ENCODE measurements around the gene CAB39. TPM values are rescaled to one million over a fixed set of nuclear protein-coding genes. Genes with fewer than 3 reads are reported as not detected.

CAB39 gene
- total and polyA plus RNA-seq, 2 of the 8 experiments (the other 6 are each of a cell fraction or from before 2014, with no cell fraction given): 16.4 to 50.5 TPM

DNA sequence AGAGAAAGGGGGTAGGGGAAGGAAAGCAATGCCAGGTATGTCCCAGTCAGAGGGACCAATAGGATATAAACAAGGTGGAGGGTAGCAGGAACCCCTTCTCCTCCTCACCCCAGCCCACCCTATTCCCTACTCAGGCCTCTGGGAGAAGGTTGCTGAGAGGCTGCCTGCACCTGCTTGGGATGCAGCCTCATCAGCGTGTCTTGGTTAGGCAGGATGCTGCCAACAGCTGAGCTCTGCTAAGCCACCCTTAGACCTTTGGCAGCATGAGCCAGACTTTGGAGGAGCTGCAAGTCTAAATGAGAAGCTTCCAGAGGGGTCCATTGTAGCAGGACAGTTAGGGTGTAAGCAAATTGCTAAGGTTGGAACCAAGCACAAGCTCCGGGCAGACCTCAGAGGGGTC lies 38.2 kb upstream of the CAB39 start:
- no peak overlapping the region for H3K4me2 ChIP-seq (ENCODE audit: insufficient read depth in 1 of 2, low read depth in 2 of 2, low read length in 2 of 2)
- no peak overlapping the region for H2BK12ac ChIP-seq (ENCODE audit: low read depth, low read length)
- no peak overlapping the region for H4K8ac ChIP-seq (ENCODE audit: extremely low read depth, insufficient read depth, low read length)
- H3K36me3 ChIP-seq (ENCODE audit: control insufficient read depth in 2 of 4, insufficient read depth in 4 of 4, low read length in 3 of 4): no peaks in the 10 kb centered on the region
- no peak overlapping the region for H2BK15ac ChIP-seq (ENCODE audit: low read length)
- no peak overlapping the region for H2AK5ac ChIP-seq (ENCODE audit: low read depth, low read length)
- H2AFZ ChIP-seq (ENCODE audit: low read length): no peak overlapping the region
- no peak overlapping the region for H3K14ac ChIP-seq (ENCODE audit: insufficient read length)
- WGBS, 2 experiments (ENCODE audit: extremely low coverage in 1 of 2, insufficient coverage in 1 of 2, insufficient read length in 1 of 2, insufficient replicate concordance in 2 of 2, low coverage in 1 of 2, low lambda C conversion rate in 2 of 2, missing lambda C conversion rate in 1 of 2): 96% methylated on average over 2 of the region's 2 CpGs; no CpG with 5 or more reads in 1 of the 2 experiments
- no peaks in the 10 kb centered on the region for H3K79me1 ChIP-seq (ENCODE audit: low read depth, low read length)
- H4K5ac ChIP-seq (ENCODE audit: insufficient read length, low read depth, low read length): no peak overlapping the region
- H3K4me3 ChIP-seq (ENCODE audit: extremely low read depth in 1 of 4, insufficient read depth in 2 of 4, low read depth in 3 of 4, low read length in 4 of 4): no peak overlapping the region
- H3K9me3 ChIP-seq (ENCODE audit: insufficient read depth in 2 of 2, low read depth in 1 of 2, low read length in 1 of 2): peaks cover 0 to 5% of the 10 kb centered on the region in 2 experiments; a peak in 1 of 4 replicates
- no peaks in the 10 kb centered on the region for H3K4me1 ChIP-seq (replicated peaks in 1 of 4; ENCODE audit: control insufficient read depth in 3 of 4, insufficient read depth in 4 of 4, low read length in 3 of 4)
- no peak overlapping the region for H3K56ac ChIP-seq (replicated peaks; ENCODE audit: insufficient read length, low read depth, low read length)
- no peak overlapping the region for H2BK20ac ChIP-seq (ENCODE audit: low read length)
- CTCF ChIA-PET (ENCODE audit: partially characterized antibody): interaction anchor here (1.5 kb wide), 1 partner anchor 46 kb away, joined by 3 read pairs; no protein-coding TSS in a partner anchor
- no peak overlapping the region for H2BK5ac ChIP-seq (ENCODE audit: low read depth, low read length)
- H3K9ac ChIP-seq (replicated peaks in 1 of 4; ENCODE audit: extremely low read depth in 1 of 4, low read depth in 3 of 4, low read length in 3 of 4): no peak overlapping the region
- TF ChIP-seq RXRA (IDR thresholded peaks at IDR 0.05; ENCODE audit: insufficient read depth, low read depth, low read length): no peak
- no peak for TF ChIP-seq CREB1 (IDR thresholded peaks at IDR 0.05)
- no peak for TF ChIP-seq GABPA (IDR thresholded peaks at IDR 0.05; ENCODE audit: borderline replicate concordance, insufficient read depth, low read length)
- TF ChIP-seq SAP30 (IDR thresholded peaks at IDR 0.05; ENCODE audit: insufficient read depth, insufficient replicate concordance, low read length): no peak
- no peak overlapping the region; the same call in 1 of the 2 replicates for H3K27ac ChIP-seq (ENCODE audit: low read depth, low read length)
- no peak for DNase-seq (ENCODE audit: low read depth in 1 of 2, low spot score in 2 of 2)
- H3K27me3 ChIP-seq (replicated peaks in 1 of 4; ENCODE audit: control insufficient read depth in 3 of 4, extremely low read depth in 1 of 4, insufficient read depth in 3 of 4, low read length in 3 of 4): no peaks in the 10 kb centered on the region
- H4K91ac ChIP-seq (replicated peaks; ENCODE audit: insufficient read length, low read length): no peak overlapping the region
- FAIRE-seq: no peak
- H4K20me1 ChIP-seq (replicated peaks in 1 of 2; ENCODE audit: control insufficient read depth in 1 of 2, insufficient read depth in 2 of 2, low read length in 2 of 2): no peaks in the 10 kb centered on the region
- no peaks in the 10 kb centered on the region for H3K79me2 ChIP-seq (ENCODE audit: control insufficient read depth in 1 of 2, insufficient read depth in 2 of 2, low read length in 2 of 2)
- H2BK120ac ChIP-seq (replicated peaks; ENCODE audit: low read depth, low read length): no peak overlapping the region
- no peak overlapping the region for H3K18ac ChIP-seq (ENCODE audit: extremely low read depth, low read length)
- POLR2A ChIA-PET (ENCODE audit: partially characterized antibody): no interaction called here
- no peaks in the 10 kb centered on the region for H3K23me2 ChIP-seq (ENCODE audit: low read depth, low read length)
- no peak overlapping the region for H3K4ac ChIP-seq (replicated peaks; ENCODE audit: insufficient read length, low read depth, low read length)
- H3K23ac ChIP-seq (ENCODE audit: insufficient read length): no peak overlapping the region

Data from H1 (cell line).